Fibroblast of lung (primary cell): ENCODE results near the gene RABEP1. TPM values are rescaled to one million over a fixed set of nuclear protein-coding genes. Genes with fewer than 3 reads are reported as not detected.
A peak's percentile ranks its signal among the peaks of the same experiment; 100 is the strongest.

Experiments
- DNase-seq, 2 donors: peaks; one replicate each; pipeline versions ENCODE4 v3.0.0 to v3.0.0-alpha.2; 2010; ENCODE audit warnings: low read depth in 2 of 2
- H2AFZ ChIP-seq: 2 replicates; pipeline ENCODE4 v1.5.1; 2012; ENCODE audit warnings: low read length, control low read depth, inconsistent platforms
- H3K27ac ChIP-seq: 2 replicates; pipeline ENCODE4 v1.5.1; 2011; ENCODE audit warnings: low read length, control low read depth; ENCODE audit not compliant: insufficient read depth
- H3K27me3 ChIP-seq: 2 replicates; pipeline ENCODE4 v1.5.1; 2011; ENCODE audit warnings: mild to moderate bottlenecking, low read length; ENCODE audit not compliant: control insufficient read depth, insufficient read depth
- H3K36me3 ChIP-seq: 2 replicates; pipeline ENCODE4 v1.5.1; 2011; ENCODE audit warnings: low read length; ENCODE audit not compliant: control insufficient read depth, insufficient read depth
- H3K4me1 ChIP-seq: 2 replicates; pipeline ENCODE4 v1.5.1; 2011; ENCODE audit warnings: low read length; ENCODE audit not compliant: control insufficient read depth, insufficient read depth; ENCODE audit errors: extremely low read depth
- H3K4me2 ChIP-seq: 2 replicates; pipeline ENCODE4 v1.5.1; 2011; ENCODE audit warnings: low read length, control low read depth; ENCODE audit not compliant: insufficient read depth; ENCODE audit errors: extremely low read depth
- H3K4me3 ChIP-seq, 4 experiments: fragments of 200-600 bp in 1 of 4; sonication (generic) in 1 of 4; replicated peaks in 1 of 4; 2 replicates each; pipeline ENCODE4 v1.5.1; 2011 to 2016; ENCODE audit warnings: low read length in 4 of 4, low read depth in 3 of 4, mild to moderate bottlenecking in 3 of 4, control low read depth in 2 of 4, inconsistent platforms in 1 of 4, mixed read lengths in 1 of 4; ENCODE audit not compliant: insufficient read depth in 1 of 4; ENCODE audit errors: control extremely low read depth in 1 of 4
- H3K79me2 ChIP-seq: 2 replicates; pipeline ENCODE4 v1.5.1; 2012; ENCODE audit warnings: mild to moderate bottlenecking, low read length, inconsistent platforms; ENCODE audit not compliant: control insufficient read depth, insufficient read depth
- H3K9ac ChIP-seq: 2 replicates; pipeline ENCODE4 v1.5.1; 2011; ENCODE audit warnings: mild to moderate bottlenecking, low read length, control low read depth; ENCODE audit not compliant: insufficient read depth
- H3K9me3 ChIP-seq: 2 replicates; pipeline ENCODE4 v1.5.1; 2012; ENCODE audit warnings: low read depth, low read length; ENCODE audit not compliant: control insufficient read depth, insufficient read depth
- H4K20me1 ChIP-seq: 2 replicates; pipeline ENCODE4 v1.5.1; 2011; ENCODE audit warnings: low read length; ENCODE audit not compliant: control insufficient read depth, insufficient read depth; ENCODE audit errors: extremely low read depth
- EZH2 ChIP-seq: IDR thresholded peaks from 2 replicates; pipeline ENCODE4 v1.5.1; 2012; ENCODE audit warnings: low read length, control low read depth, mild to moderate bottlenecking; ENCODE audit errors: missing control alignments
- polyA plus RNA-seq, 2 donors: library from polyadenylated mRNA; depleted of rRNA in 1 of 2; stranded (reverse) in 1 of 2; unstranded in 1 of 2; fragments of >200 nt; gene quantifications; 2 replicates each; pipeline ENCODE4 v1.2.1, GENCODE V29; 2011 to 2012; ENCODE audit warnings: missing spikeins in 1 of 2
- total RNA-seq: library from RNA; depleted of rRNA; stranded (reverse); fragments of >200 nt; gene quantifications from 2 replicates; pipeline ENCODE4 v1.2.1, GENCODE V29; 2014
- TF ChIP-seq, protein P1 (sequence below), 2 donors: IDR thresholded peaks in 1 of 2; conservative IDR thresholded peaks in 1 of 2; 1 replicate in 1 of 2; 2 replicates in 1 of 2; pipeline ENCODE4 v1.5.1; 2011 to 2012; ENCODE audit warnings: low read length in 2 of 2, control low read depth in 1 of 2, inconsistent platforms in 1 of 2, low read depth in 1 of 2, mild to moderate bottlenecking in 1 of 2

Gene RABEP1
- total and polyA plus RNA-seq, 2 donors (not counting 1 experiment from before 2014, with no cell fraction given): 46.3 to 64.4 TPM

DNA sequence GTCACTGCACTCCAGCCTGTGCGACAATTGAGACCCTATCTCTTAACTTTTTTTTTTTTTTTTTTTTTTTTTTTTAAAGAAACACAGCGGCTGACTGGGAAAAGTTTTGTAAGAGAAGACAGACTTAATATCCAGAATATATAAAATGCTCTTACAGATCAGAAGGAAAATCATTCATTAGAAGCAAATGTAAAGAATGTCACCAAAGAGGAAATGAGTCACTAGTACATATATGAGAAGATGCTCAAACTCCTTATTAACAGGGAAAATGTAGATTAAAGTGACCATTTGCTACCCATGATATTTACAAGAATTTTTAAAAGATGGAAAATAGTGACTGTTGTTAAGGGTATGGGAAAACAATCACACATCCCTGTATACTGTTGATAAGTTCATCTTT is 48.9 kb downstream of the RABEP1 start:
- Histone ChIP-seq H3K4me3 (no peak overlapping the region), H3K36me3 (no peaks in the 10 kb centered on the region), H3K27me3 (no peaks in the 10 kb centered on the region), H3K27ac (no peak overlapping the region), H3K79me2 (peaks cover 2% of the 10 kb centered on the region), H3K9ac (no peak overlapping the region), H3K4me2 (no peak overlapping the region), H3K4me1 (no peaks in the 10 kb centered on the region), H4K20me1 (no peaks in the 10 kb centered on the region), H3K9me3 (no peaks in the 10 kb centered on the region), H2AFZ (no peak overlapping the region)
- TF ChIP-seq, protein P1, sequence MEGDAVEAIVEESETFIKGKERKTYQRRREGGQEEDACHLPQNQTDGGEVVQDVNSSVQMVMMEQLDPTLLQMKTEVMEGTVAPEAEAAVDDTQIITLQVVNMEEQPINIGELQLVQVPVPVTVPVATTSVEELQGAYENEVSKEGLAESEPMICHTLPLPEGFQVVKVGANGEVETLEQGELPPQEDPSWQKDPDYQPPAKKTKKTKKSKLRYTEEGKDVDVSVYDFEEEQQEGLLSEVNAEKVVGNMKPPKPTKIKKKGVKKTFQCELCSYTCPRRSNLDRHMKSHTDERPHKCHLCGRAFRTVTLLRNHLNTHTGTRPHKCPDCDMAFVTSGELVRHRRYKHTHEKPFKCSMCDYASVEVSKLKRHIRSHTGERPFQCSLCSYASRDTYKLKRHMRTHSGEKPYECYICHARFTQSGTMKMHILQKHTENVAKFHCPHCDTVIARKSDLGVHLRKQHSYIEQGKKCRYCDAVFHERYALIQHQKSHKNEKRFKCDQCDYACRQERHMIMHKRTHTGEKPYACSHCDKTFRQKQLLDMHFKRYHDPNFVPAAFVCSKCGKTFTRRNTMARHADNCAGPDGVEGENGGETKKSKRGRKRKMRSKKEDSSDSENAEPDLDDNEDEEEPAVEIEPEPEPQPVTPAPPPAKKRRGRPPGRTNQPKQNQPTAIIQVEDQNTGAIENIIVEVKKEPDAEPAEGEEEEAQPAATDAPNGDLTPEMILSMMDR (conservative IDR thresholded peaks at IDR 0.05 in 1 of 2, IDR thresholded peaks at IDR 0.05 in 1 of 2; ENCODE audit: low read depth in 1 of 2, low read length in 2 of 2): no peak
- TF ChIP-seq EZH2: no peak
- DNase-seq: no peak

DNA sequence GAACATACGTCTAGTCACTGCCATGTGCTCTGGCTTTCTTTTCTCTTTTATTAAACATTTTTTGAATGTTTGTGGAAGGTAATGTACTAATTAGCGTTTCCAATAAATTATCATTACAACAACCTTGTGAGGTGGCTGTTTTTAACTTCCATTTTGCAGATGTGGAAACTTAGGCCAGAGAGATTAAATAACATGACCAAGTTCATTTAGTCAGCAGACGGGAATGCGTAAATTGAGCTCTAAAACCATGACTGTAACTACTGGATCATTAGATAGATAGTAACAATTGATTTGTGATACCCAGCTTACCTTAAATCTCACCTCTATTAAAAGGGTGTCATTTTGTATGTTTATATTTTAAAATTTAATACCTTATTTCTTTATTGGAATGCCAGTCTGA is 49.4 kb downstream of the RABEP1 start:
- H3K4me3 ChIP-seq: no peak overlapping the region
- no peak for TF ChIP-seq EZH2
- TF ChIP-seq, protein P1 (conservative IDR thresholded peaks at IDR 0.05 in 1 of 2, IDR thresholded peaks at IDR 0.05 in 1 of 2; ENCODE audit: low read depth in 1 of 2, low read length in 2 of 2): no peak
- no peaks in the 10 kb centered on the region for H3K27me3 ChIP-seq
- H3K36me3 ChIP-seq: no peaks in the 10 kb centered on the region
- H3K9me3 ChIP-seq: no peaks in the 10 kb centered on the region
- H3K9ac ChIP-seq: no peak overlapping the region
- no peak overlapping the region for H3K27ac ChIP-seq
- no peaks in the 10 kb centered on the region for H3K4me1 ChIP-seq
- peaks cover 2% of the 10 kb centered on the region for H3K79me2 ChIP-seq
- no peak overlapping the region for H2AFZ ChIP-seq
- peak; percentile 12 to 59 for DNase-seq
- no peaks in the 10 kb centered on the region for H4K20me1 ChIP-seq
- H3K4me2 ChIP-seq: no peak overlapping the region

DNA sequence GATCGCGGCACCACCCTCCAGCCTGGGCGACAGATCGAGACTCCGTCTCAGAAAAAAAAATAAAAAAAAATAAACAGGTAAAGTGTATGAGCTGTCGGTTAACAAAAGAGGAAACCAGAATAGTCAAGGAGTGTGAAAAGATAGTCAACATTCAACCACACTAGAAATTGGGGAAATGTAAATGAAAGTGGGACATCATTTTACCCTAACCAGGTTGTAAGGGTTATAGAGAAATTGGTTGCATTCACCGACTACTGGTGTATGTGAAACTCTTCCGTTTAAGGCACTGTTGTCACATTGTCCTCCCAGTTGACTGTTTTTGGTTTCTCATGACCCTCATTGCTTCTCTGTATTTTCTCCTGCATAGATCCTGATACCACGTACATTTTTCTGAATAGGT is 62.8 kb downstream of the RABEP1 start:
- Histone ChIP-seq H2AFZ (no peak overlapping the region), H3K9ac (no peak overlapping the region), H3K9me3 (no peaks in the 10 kb centered on the region), H4K20me1 (no peaks in the 10 kb centered on the region), H3K36me3 (peaks cover 2% of the 10 kb centered on the region), H3K4me2 (no peak overlapping the region), H3K27ac (no peak overlapping the region), H3K4me3 (no peak overlapping the region), H3K4me1 (no peaks in the 10 kb centered on the region), H3K27me3 (no peaks in the 10 kb centered on the region), H3K79me2 (no peaks in the 10 kb centered on the region)
- DNase-seq: no peak
- TF ChIP-seq EZH2: no peak
- TF ChIP-seq, protein P1 (conservative IDR thresholded peaks at IDR 0.05 in 1 of 2, IDR thresholded peaks at IDR 0.05 in 1 of 2; ENCODE audit: low read depth in 1 of 2, low read length in 2 of 2): no peak
